H9 (cell line): ENCODE data around the gene RILPL1. TPM values are rescaled to one million over a fixed set of nuclear protein-coding genes. Genes with fewer than 3 reads are reported as not detected.
"Not testable (repeated sequence)": the region's sequence is repeated elsewhere in the genome, so short reads cannot be mapped to it uniquely, and the experiment has no call there.

Experiments used
- DNase-seq: peaks from one replicate; pipeline ENCODE4 v3.0.0-alpha.2; 2017
- H2AFZ ChIP-seq: one replicate; pipeline ENCODE4 v1.6.1; 2013; ENCODE audit warnings: mild to moderate bottlenecking, low read length, control low read depth, moderate library complexity
- H2AK5ac ChIP-seq: 2 replicates; pipeline ENCODE4 v1.6.1; 2013; ENCODE audit warnings: low read length, control low read depth, mixed read lengths; ENCODE audit not compliant: insufficient read length
- H2BK120ac ChIP-seq: one replicate; pipeline ENCODE4 v1.6.1; 2013; ENCODE audit warnings: low read depth, mild to moderate bottlenecking, low read length, control low read depth, inconsistent platforms; ENCODE audit not compliant: poor library complexity, severe bottlenecking
- H2BK12ac ChIP-seq: 2 replicates; pipeline ENCODE4 v1.6.1; 2013; ENCODE audit warnings: low read length, control low read depth, mixed read lengths, low read depth; ENCODE audit not compliant: insufficient read length
- H2BK15ac ChIP-seq: 2 replicates; pipeline ENCODE4 v1.6.1; 2013; ENCODE audit warnings: low read depth, low read length, control low read depth
- H2BK20ac ChIP-seq: one replicate; pipeline ENCODE4 v1.6.1; 2013; ENCODE audit warnings: low read depth, mild to moderate bottlenecking, low read length, control low read depth, inconsistent platforms; ENCODE audit not compliant: poor library complexity, severe bottlenecking
- H2BK5ac ChIP-seq: 2 replicates; pipeline ENCODE4 v1.6.1; 2013; ENCODE audit warnings: low read length, control low read depth, mixed read lengths; ENCODE audit not compliant: insufficient read length
- H3K14ac ChIP-seq: 2 replicates; pipeline ENCODE4 v1.6.1; 2013; ENCODE audit warnings: low read length, control low read depth; ENCODE audit not compliant: insufficient read depth
- H3K18ac ChIP-seq: 2 replicates; pipeline ENCODE4 v1.6.1; 2013; ENCODE audit warnings: low read depth, mild to moderate bottlenecking, mixed read lengths, low read length, control low read depth; ENCODE audit not compliant: insufficient read length
- H3K23ac ChIP-seq: 2 replicates; pipeline ENCODE4 v1.6.1; 2013; ENCODE audit warnings: low read length, control low read depth, mixed read lengths, low read depth; ENCODE audit not compliant: insufficient read length
- H3K23me2 ChIP-seq: 2 replicates; pipeline ENCODE4 v1.6.1; 2013; ENCODE audit warnings: low read depth, mild to moderate bottlenecking, mixed read lengths, low read length, control low read depth; ENCODE audit not compliant: insufficient read length, poor library complexity, severe bottlenecking
- H3K27ac ChIP-seq: 2 replicates; pipeline ENCODE4 v1.5.1; 2013; ENCODE audit warnings: low read length, control low read depth, mixed read lengths, low read depth; ENCODE audit not compliant: insufficient read length
- H3K27me3 ChIP-seq: 2 replicates; pipeline ENCODE4 v1.6.1; 2013; ENCODE audit warnings: low read length, control low read depth, inconsistent platforms; ENCODE audit not compliant: insufficient read depth
- H3K4ac ChIP-seq: 2 replicates; pipeline ENCODE4 v1.6.1; 2013; ENCODE audit warnings: low read depth, mild to moderate bottlenecking, control low read depth, inconsistent platforms, low read length, moderate library complexity
- H3K4me1 ChIP-seq: 2 replicates; pipeline ENCODE4 v1.6.1; 2013; ENCODE audit warnings: low read length, control low read depth, inconsistent platforms; ENCODE audit not compliant: insufficient read depth
- H3K4me2 ChIP-seq: 2 replicates; pipeline ENCODE4 v1.6.1; 2013; ENCODE audit warnings: low read length, control low read depth, mixed read lengths; ENCODE audit not compliant: insufficient read length, insufficient read depth
- H3K56ac ChIP-seq: 2 replicates; pipeline ENCODE4 v1.6.1; 2013; ENCODE audit warnings: low read depth, mild to moderate bottlenecking, mixed read lengths, low read length, control low read depth; ENCODE audit not compliant: insufficient read length
- H3K79me1 ChIP-seq: 2 replicates; pipeline ENCODE4 v1.6.1; 2013; ENCODE audit warnings: low read depth, mild to moderate bottlenecking, moderate library complexity, low read length, control low read depth, inconsistent platforms; ENCODE audit not compliant: insufficient read depth, poor library complexity, severe bottlenecking
- H3K79me2 ChIP-seq: 2 replicates; pipeline ENCODE4 v1.6.1; 2013; ENCODE audit warnings: low read length, control low read depth, inconsistent platforms; ENCODE audit not compliant: insufficient read depth
- H3K9ac ChIP-seq: 2 replicates; pipeline ENCODE4 v1.6.1; 2013; ENCODE audit warnings: low read length, control low read depth, mixed read lengths; ENCODE audit not compliant: insufficient read length; ENCODE audit errors: extremely low read depth
- H3K9me3 ChIP-seq: one replicate; pipeline ENCODE4 v1.6.1; 2013; ENCODE audit warnings: low read depth, low read length, inconsistent platforms; ENCODE audit not compliant: control insufficient read depth
- H3T11ph ChIP-seq: one replicate; pipeline ENCODE4 v1.6.1; 2013; ENCODE audit warnings: mild to moderate bottlenecking, low read length, control low read depth, inconsistent platforms
- H4K20me1 ChIP-seq: one replicate; pipeline ENCODE4 v1.6.1; 2013; ENCODE audit not compliant: control insufficient read depth, insufficient read length, insufficient read depth
- H4K5ac ChIP-seq: 2 replicates; pipeline ENCODE4 v1.6.1; 2013; ENCODE audit warnings: low read depth, mild to moderate bottlenecking, mixed read lengths, low read length, control low read depth; ENCODE audit not compliant: insufficient read length
- H4K8ac ChIP-seq: replicated peaks from 2 replicates; pipeline ENCODE4 v1.6.1; 2013; ENCODE audit warnings: low read length, control low read depth, mixed read lengths, low read depth; ENCODE audit not compliant: insufficient read length
- H4K91ac ChIP-seq: 2 replicates; pipeline ENCODE4 v1.6.1; 2013; ENCODE audit warnings: low read depth, mild to moderate bottlenecking, moderate library complexity, mixed read lengths, low read length, control low read depth; ENCODE audit not compliant: insufficient read length
- H3K27ac Mint-ChIP-seq, 3 experiments: 2 replicates in 2 of 3; 3 replicates in 1 of 3; pipeline ENCODE4 v1.8.0; 2020 to 2021; ENCODE audit warnings: mixed read lengths in 3 of 3, mild to moderate bottlenecking in 1 of 3, moderate library complexity in 1 of 3
- H3K27me3 Mint-ChIP-seq: 2 replicates; pipeline ENCODE4 v1.8.0; 2021; ENCODE audit warnings: low read depth, mild to moderate bottlenecking, moderate library complexity, mixed read lengths
- H3K36me3 Mint-ChIP-seq, 3 experiments: 2 replicates in 2 of 3; 3 replicates in 1 of 3; pipeline ENCODE4 v1.8.0; 2020 to 2021; ENCODE audit warnings: low read depth in 3 of 3, mixed read lengths in 3 of 3; ENCODE audit not compliant: insufficient read depth in 1 of 3
- H3K4me1 Mint-ChIP-seq, 2 experiments: 2 replicates each; pipeline ENCODE4 v1.8.0; 2020; ENCODE audit warnings: mixed read lengths in 2 of 2
- H3K4me3 Mint-ChIP-seq, 2 experiments: 2 replicates in 1 of 2; 3 replicates in 1 of 2; pipeline ENCODE4 v1.8.0; 2020 to 2021; ENCODE audit warnings: mild to moderate bottlenecking in 2 of 2, mixed read lengths in 2 of 2, moderate library complexity in 1 of 2
- H3K9me3 Mint-ChIP-seq, 2 experiments: 2 replicates in 1 of 2; 3 replicates in 1 of 2; pipeline ENCODE4 v1.8.0; 2020; ENCODE audit warnings: mild to moderate bottlenecking in 2 of 2, mixed read lengths in 2 of 2, moderate library complexity in 1 of 2
- CTCF ChIP-seq: fragments of 200-600 bp; sonication (generic); conservative IDR thresholded peaks from 3 replicates; pipeline ENCODE4 v1.8.0; 2021; ENCODE audit warnings: antibody characterized with exemption, mild to moderate bottlenecking
- WGBS: extraction: QIAGEN DNeasy Blood & Tissue Kit; methylation state at CpG from one replicate; pipeline ENCODE4 v1.1.7; 2013; ENCODE audit warnings: missing lambda C conversion rate, low lambda C conversion rate, mixed read lengths; ENCODE audit not compliant: insufficient read length; ENCODE audit errors: extremely low coverage; 5-methylcytosine and 5-hydroxymethylcytosine counted together
- total RNA-seq: library from RNA; stranded (reverse); gene quantifications from 2 replicates; pipeline ENCODE4 v1.2.1, GENCODE V29; 2021

Gene RILPL1
- total RNA-seq, 1 experiment from 2014 or later, result 8.1 TPM

- no peaks in the 10 kb centered on the region; a peak in 1 of 5 replicates for H3K9me3 Mint-ChIP-seq
- Histone ChIP-seq H3K56ac (no peak overlapping the region), H2AK5ac (no peak overlapping the region), H3K18ac (no peak overlapping the region), H4K91ac (no peak overlapping the region), H3K27ac (no peak overlapping the region), H3K23me2 (no peaks in the 10 kb centered on the region), H4K8ac (no peak overlapping the region), H3K4me2 (no peak overlapping the region), H3K23ac (no peak overlapping the region), H3K4ac (no peak overlapping the region), H3K79me1 (no peaks in the 10 kb centered on the region), H3K27me3 (no peaks in the 10 kb centered on the region), H2BK15ac (no peak overlapping the region), H3K14ac (no peak overlapping the region), H3K9me3 (no peaks in the 10 kb centered on the region), H3K9ac (no peak overlapping the region), H2BK20ac (no peak overlapping the region), H2AFZ (no peak overlapping the region), H3K79me2 (no peaks in the 10 kb centered on the region), H4K20me1 (no peaks in the 10 kb centered on the region), H4K5ac (no peak overlapping the region), H3K4me1 (no peaks in the 10 kb centered on the region), H2BK12ac (no peak overlapping the region), H3T11ph (no peak overlapping the region), H2BK5ac (no peak overlapping the region), H2BK120ac (no peak overlapping the region)
- no peak overlapping the region for H3K27ac Mint-ChIP-seq
- peaks cover 8% of the 10 kb centered on the region for H3K27me3 Mint-ChIP-seq
- no peak for TF ChIP-seq CTCF
- no peak for DNase-seq
- no CpG with 5 or more reads among the region's 3 CpGs for WGBS
- no peaks in the 10 kb centered on the region for H3K4me1 Mint-ChIP-seq
- H3K36me3 Mint-ChIP-seq, result no peaks in the 10 kb centered on the region
- no peak overlapping the region for H3K4me3 Mint-ChIP-seq
Observed at GRCh38 chr12:123453165-123453564, 80.4 kb downstream of the RILPL1 start.

GRCh38 chr12:123452276-123452550 is 81.3 kb downstream of the RILPL1 start:
- H3K9me3 Mint-ChIP-seq, H3K27ac ChIP-seq, H3K4me3 Mint-ChIP-seq: not testable (repeated sequence)

More at GRCh38 chr12:123452276-123452550, 81.3 kb downstream of the RILPL1 start:
- not testable (repeated sequence) for DNase-seq, H4K20me1 ChIP-seq, H3K79me1 ChIP-seq, H2BK12ac ChIP-seq, H3K18ac ChIP-seq, H3K56ac ChIP-seq, H2AFZ ChIP-seq, H3K9ac ChIP-seq, H2BK5ac ChIP-seq, H3K9me3 ChIP-seq, H2BK20ac ChIP-seq, H3T11ph ChIP-seq, H2BK15ac ChIP-seq, H2AK5ac ChIP-seq, H2BK120ac ChIP-seq, H3K23me2 ChIP-seq, H4K8ac ChIP-seq, H4K5ac ChIP-seq, H3K36me3 Mint-ChIP-seq, H3K4ac ChIP-seq, H3K4me1 Mint-ChIP-seq, H3K27me3 ChIP-seq, H3K4me1 ChIP-seq, H4K91ac ChIP-seq, H3K4me2 ChIP-seq, H3K27me3 Mint-ChIP-seq, H3K23ac ChIP-seq, H3K79me2 ChIP-seq, H3K14ac ChIP-seq
- H3K27ac Mint-ChIP-seq, result peak overlapping the region in 2 of 3 experiments; percentile 61 to 85; a peak in 1 of 7 replicates
- WGBS, result no CpG with 5 or more reads among the region's 1 CpG
